Thoracic aorta (tissue), 2 donors: ENCODE data around the gene PCNX2. TPM values are rescaled to one million over a fixed set of nuclear protein-coding genes. Genes with fewer than 3 reads are reported as not detected.

ENCODE experiments used
- ATAC-seq: fragments of 150-250 bp; one replicate; pipeline ENCODE4 v1.8.0; 2017; ENCODE audit warnings: low read depth; ENCODE audit not compliant: insufficient number of reproducible peaks, low FRiP score
- DNase-seq: peaks from one replicate; pipeline ENCODE4 v3.0.0-alpha.2; 2020; ENCODE audit warnings: low spot score
- H3K27ac ChIP-seq, 2 donors: fragments of 200-600 bp; sonication (generic); 1 replicate in 1 of 2; 2 replicates in 1 of 2; pipeline ENCODE4 v1.5.1; 2016; ENCODE audit warnings: mild to moderate bottlenecking in 2 of 2, moderate library complexity in 2 of 2
- H3K27me3 ChIP-seq: fragments of 200-600 bp; sonication (generic); replicated peaks from 2 replicates; pipeline ENCODE4 v1.6.0; 2016; ENCODE audit warnings: mild to moderate bottlenecking; ENCODE audit not compliant: insufficient read depth
- H3K36me3 ChIP-seq: fragments of 200-600 bp; sonication (generic); one replicate; pipeline ENCODE4 v1.5.1; 2016
- H3K4me1 ChIP-seq, 2 donors: fragments of 200-600 bp; sonication (generic); 1 replicate in 1 of 2; 2 replicates in 1 of 2; pipeline versions ENCODE4 v1.5.1 to v1.6.0; 2016; ENCODE audit warnings: low read depth in 2 of 2, mild to moderate bottlenecking in 1 of 2; ENCODE audit not compliant: control insufficient read depth in 1 of 2
- H3K4me3 ChIP-seq: fragments of 200-600 bp; sonication (generic); 2 replicates; pipeline ENCODE4 v1.5.1; 2016; ENCODE audit warnings: mild to moderate bottlenecking
- H3K9me3 ChIP-seq: fragments of 200-600 bp; sonication (generic); 2 replicates; pipeline ENCODE4 v1.5.1; 2016
- total RNA-seq, 2 donors: library from RNA; depleted of rRNA; stranded (reverse); fragments of >200 nt; gene quantifications; one replicate each; pipeline versions ENCODE4 v1.1.0 to v1.2.3, GENCODE V29; 2016
- TF ChIP-seq, protein P1 (sequence below): fragments of 200-600 bp; sonication (generic); IDR thresholded peaks from one replicate; pipeline ENCODE4 v1.5.1; 2019; ENCODE audit warnings: antibody characterized with exemption

The PCNX2 gene
- total RNA-seq, 2 donors from 2014 or later: 13.6 to 14.8 TPM

DNA sequence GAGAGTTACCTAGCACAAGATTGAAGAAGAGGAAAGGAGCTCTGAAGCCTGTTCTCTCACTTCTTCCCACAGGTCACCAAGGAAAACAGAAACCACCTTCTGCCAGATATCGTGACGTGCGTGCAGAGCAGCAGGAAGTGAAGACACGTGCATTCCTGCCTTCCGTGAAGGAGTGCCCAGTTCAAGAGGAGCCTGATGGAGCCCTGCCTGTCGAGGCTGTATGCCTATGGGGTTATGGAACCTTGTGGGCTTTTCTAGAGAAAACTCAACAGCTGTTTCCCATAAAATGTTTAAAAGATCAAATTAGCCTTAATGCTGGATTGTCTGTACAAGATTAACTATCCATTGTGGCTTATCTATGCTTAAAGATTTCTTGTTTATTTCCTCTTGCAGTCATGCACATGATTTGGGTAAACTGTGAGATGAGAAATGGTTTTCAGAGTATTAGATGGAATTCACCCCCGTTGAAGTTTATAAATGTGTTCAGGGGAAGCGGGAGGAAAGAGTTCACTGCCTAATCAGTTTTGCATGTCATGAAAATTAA is 317.4 kb downstream of the PCNX2 start:
- H3K27me3 ChIP-seq: no peaks in the 10 kb centered on the region
- no peak overlapping the region for H3K27ac ChIP-seq
- no peaks in the 10 kb centered on the region for H3K9me3 ChIP-seq
- H3K4me1 ChIP-seq: peaks cover 0 to 5% of the 10 kb centered on the region in 2 donors
- no peak overlapping the region for H3K4me3 ChIP-seq
- no peak for DNase-seq
- TF ChIP-seq, protein P1, sequence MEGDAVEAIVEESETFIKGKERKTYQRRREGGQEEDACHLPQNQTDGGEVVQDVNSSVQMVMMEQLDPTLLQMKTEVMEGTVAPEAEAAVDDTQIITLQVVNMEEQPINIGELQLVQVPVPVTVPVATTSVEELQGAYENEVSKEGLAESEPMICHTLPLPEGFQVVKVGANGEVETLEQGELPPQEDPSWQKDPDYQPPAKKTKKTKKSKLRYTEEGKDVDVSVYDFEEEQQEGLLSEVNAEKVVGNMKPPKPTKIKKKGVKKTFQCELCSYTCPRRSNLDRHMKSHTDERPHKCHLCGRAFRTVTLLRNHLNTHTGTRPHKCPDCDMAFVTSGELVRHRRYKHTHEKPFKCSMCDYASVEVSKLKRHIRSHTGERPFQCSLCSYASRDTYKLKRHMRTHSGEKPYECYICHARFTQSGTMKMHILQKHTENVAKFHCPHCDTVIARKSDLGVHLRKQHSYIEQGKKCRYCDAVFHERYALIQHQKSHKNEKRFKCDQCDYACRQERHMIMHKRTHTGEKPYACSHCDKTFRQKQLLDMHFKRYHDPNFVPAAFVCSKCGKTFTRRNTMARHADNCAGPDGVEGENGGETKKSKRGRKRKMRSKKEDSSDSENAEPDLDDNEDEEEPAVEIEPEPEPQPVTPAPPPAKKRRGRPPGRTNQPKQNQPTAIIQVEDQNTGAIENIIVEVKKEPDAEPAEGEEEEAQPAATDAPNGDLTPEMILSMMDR: no peak
- ATAC-seq: no peak
- H3K36me3 ChIP-seq: peaks cover 10% of the 10 kb centered on the region

DNA sequence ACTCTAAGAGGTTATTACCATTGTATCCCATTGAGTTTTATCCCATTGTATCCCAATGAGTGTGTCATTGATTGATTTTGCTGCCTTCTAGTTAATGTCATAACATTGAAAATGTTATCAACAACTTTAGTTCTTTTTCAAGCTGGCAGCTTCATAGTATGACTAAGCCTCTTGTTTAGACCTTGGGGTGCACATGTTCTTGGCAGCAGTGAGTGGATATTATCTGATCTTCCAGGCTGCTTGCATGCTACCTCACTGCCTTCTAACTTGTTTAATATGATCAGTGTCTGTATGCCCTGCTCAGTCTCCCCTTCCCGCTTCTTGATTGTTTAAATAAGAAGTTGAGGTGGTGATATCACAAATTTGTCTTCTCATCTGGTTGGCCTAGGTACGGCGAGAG is 320.6 kb downstream of the PCNX2 start:
- no peak overlapping the region for H3K4me3 ChIP-seq
- no peaks in the 10 kb centered on the region for H3K27me3 ChIP-seq
- no peaks in the 10 kb centered on the region for H3K9me3 ChIP-seq
- DNase-seq (no peak), ATAC-seq (no peak)
- TF ChIP-seq, protein P1: no peak
- peaks cover 24% of the 10 kb centered on the region for H3K36me3 ChIP-seq
- no peaks in the 10 kb centered on the region for H3K4me1 ChIP-seq
- H3K27ac ChIP-seq: no peak overlapping the region

DNA sequence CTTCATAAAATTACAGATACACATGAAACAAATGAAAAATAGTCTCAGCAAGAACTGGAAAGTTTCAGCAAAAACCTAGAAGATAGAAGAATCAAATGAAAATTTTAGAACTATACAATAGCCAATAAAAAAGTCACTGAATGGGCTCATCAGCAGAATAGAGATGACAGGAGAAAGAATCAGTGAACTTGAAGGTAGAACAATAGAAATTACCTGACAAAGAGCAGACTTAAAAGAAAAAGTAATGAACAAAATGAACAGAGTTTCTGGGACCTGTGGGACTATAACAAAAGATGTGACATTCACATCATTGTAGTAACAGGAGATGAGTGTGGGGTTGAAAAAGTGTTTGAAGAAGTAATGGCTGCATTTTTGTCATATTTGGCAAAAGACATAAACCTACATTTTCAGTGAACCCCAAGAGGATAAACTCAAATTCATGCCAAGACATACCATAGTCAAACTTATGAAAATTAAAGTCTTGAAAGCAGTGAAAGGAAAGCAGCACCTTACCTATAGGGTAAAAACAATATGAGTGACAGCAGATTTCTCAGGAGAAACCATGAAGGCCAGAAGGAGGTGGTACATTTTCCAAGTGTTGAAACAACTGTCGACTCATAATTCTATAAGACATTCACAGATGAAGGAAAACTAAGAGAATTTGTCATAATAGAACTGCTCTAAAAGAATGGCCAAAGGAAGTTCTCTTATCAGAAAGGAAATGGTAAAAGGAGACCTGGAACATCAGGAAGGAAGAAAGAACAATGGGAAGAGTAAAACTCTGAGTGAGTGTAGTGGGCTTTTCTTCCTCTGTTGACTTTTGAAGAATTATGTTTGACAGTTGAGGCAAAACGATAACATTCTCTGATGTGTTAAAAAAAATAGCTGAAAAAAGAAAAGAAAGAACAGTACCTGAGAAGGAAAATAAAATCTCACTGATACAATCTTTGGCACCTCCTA is 321.6 kb downstream of the PCNX2 start:
- Histone ChIP-seq H3K9me3 (no peaks in the 10 kb centered on the region), H3K27me3 (no peaks in the 10 kb centered on the region), H3K27ac (no peak overlapping the region), H3K4me3 (no peak overlapping the region), H3K36me3 (peaks cover 24% of the 10 kb centered on the region), H3K4me1 (no peaks in the 10 kb centered on the region)
- DNase-seq: no peak
- no peak for ATAC-seq
- TF ChIP-seq, protein P1: no peak

DNA sequence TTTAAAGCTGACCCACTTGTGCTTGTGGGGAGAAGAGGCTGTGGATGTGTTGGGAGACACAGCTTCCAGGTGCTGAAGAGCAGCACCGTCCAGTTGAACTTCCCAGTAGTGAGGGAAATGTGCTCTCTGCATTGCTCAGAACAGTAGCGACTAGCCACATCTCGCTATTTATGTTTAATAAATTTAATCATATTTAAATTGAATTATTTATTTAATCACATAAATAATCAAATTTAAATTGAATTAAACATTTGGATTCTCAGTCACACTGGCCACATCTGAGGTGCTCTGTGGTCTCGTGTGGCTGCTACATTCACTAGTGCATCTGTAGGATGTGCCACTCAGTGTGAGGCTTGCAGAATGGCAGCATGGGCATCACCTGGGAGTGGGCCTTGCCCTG is 325.0 kb downstream of the PCNX2 start:
- no peak for ATAC-seq
- Histone ChIP-seq H3K36me3 (peaks cover 13% of the 10 kb centered on the region), H3K27ac (no peak overlapping the region)

DNA sequence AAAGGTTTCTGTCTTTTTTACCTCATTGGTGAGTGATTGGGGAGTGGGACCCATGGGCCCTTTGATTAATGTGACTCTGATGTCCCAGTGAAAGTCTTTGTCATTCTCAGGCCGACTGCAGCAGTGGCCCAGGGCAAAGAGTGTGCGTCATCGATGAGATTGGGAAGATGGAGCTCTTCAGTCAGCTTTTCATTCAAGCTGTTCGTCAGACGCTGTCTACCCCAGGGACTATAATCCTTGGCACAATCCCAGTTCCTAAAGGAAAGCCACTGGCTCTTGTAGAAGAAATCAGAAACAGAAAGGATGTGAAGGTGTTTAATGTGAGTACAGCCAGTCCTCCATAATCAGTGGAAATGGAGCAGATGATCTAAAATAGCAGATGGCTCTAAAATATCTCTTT is 325.7 kb downstream of the PCNX2 start:
- H3K36me3 ChIP-seq: peaks cover 13% of the 10 kb centered on the region
- no peaks in the 10 kb centered on the region for H3K27me3 ChIP-seq
- ATAC-seq (no peak), DNase-seq (no peak)
- H3K4me3 ChIP-seq: no peak overlapping the region
- H3K4me1 ChIP-seq: no peaks in the 10 kb centered on the region
- no peak overlapping the region for H3K27ac ChIP-seq
- H3K9me3 ChIP-seq: no peaks in the 10 kb centered on the region
- TF ChIP-seq, protein P1: no peak

More for the DNA sequence above, 325.0 kb downstream of the PCNX2 start:
- no peak for DNase-seq
- H3K9me3 ChIP-seq: no peaks in the 10 kb centered on the region
- H3K4me1 ChIP-seq: no peaks in the 10 kb centered on the region
- no peaks in the 10 kb centered on the region for H3K27me3 ChIP-seq
- H3K4me3 ChIP-seq: no peak overlapping the region
- TF ChIP-seq, protein P1: no peak
